NB4 (cell line): ENCODE results near the gene SLC6A6.

Experiments used
- DNase-seq: peaks from one replicate; pipeline ENCODE4 v3.0.0; 2010; ENCODE audit warnings: low read depth
- H3K4me3 ChIP-seq: one replicate; pipeline ENCODE4 v1.5.1; 2011; ENCODE audit warnings: mild to moderate bottlenecking, low read depth, low read length, moderate library complexity
- CTCF ChIP-seq: IDR thresholded peaks from one replicate; pipeline ENCODE4 v1.5.1; 2012; ENCODE audit warnings: low read depth, low read length
- MAX ChIP-seq: IDR thresholded peaks from 2 replicates; pipeline ENCODE4 v1.6.1; 2011; ENCODE audit warnings: low read depth, low read length
- MYC ChIP-seq: IDR thresholded peaks from 2 replicates; pipeline ENCODE4 v1.6.1; 2011; ENCODE audit warnings: low read depth, low read length
- POLR2A ChIP-seq: IDR thresholded peaks from 2 replicates; pipeline ENCODE4 v1.6.1; 2011; ENCODE audit warnings: mild to moderate bottlenecking; ENCODE audit not compliant: insufficient read length; ENCODE audit errors: extremely low read depth

Gene SLC6A6

DNA sequence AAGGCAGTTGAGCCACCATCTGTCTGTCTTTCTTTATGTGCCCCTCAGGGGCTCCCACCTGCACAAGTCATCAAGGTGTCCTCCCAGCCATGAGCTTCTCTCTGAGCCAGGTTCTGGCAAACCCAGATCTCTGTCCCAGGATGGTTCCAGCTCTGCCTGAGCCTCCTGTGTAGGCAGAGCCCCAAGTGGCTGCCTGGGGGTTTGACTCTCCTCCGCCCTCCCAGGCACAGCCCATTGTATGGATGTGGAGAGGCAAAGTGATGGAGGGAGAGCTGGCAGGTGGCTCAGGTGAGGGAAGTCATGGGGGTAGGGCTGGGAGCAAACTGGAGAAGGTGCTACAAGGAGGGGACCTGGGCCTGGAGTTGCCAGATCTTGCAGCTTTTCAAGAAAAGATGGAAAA, 80.9 kb downstream of the SLC6A6 start:
- H3K4me3 ChIP-seq, result no peak overlapping the region
- TF ChIP-seq MYC, result no peak
- TF ChIP-seq CTCF, result no peak
- no peak for TF ChIP-seq POLR2A
- TF ChIP-seq MAX, result no peak
- no peak for DNase-seq

GRCh38 chr3:14484741-14485140, 82.3 kb downstream of the SLC6A6 start:
- H3K4me3 ChIP-seq, result no peak overlapping the region
- no peak for DNase-seq
- TF ChIP-seq MAX (no peak), CTCF (no peak), POLR2A (no peak), MYC (no peak)

DNA sequence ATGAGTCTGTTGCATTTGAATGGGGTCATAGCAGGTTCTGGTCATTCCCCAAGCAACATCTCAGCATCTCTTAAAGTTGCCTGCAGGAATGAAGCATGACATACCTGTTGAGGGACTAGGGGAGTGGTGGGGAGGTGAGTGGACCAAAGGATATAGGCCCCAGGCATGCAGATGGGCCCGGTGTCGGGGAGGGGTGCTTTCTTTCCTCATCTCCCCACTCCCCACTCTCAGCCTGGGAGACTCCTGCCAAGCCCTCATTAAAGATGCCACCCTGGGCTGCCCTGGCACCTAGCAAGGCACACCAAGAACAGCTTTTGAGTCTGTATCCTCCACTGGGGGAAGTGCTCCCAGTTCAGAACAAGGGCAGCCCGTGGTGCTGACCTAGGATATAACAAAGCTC, 83.6 kb downstream of the SLC6A6 start:
- DNase-seq, result no peak
- H3K4me3 ChIP-seq, result no peak overlapping the region
- TF ChIP-seq CTCF (no peak), MYC (no peak), POLR2A (no peak), MAX (no peak)

- H3K4me3 ChIP-seq, result no peak overlapping the region
- DNase-seq, result no peak
- TF ChIP-seq CTCF (no peak), MYC (no peak), POLR2A (no peak), MAX (no peak)
Observed at GRCh38 chr3:14486460-14486859, 84.1 kb downstream of the SLC6A6 start.

- DNase-seq, result no peak
- no peak for TF ChIP-seq MYC
- TF ChIP-seq MAX, result no peak
- no peak for TF ChIP-seq POLR2A
- no peak for TF ChIP-seq CTCF
- no peak overlapping the region for H3K4me3 ChIP-seq
Observed at GRCh38 chr3:14487086-14487485, 84.7 kb downstream of the SLC6A6 start.

- TF ChIP-seq MAX (no peak), MYC (no peak), CTCF (no peak), POLR2A (no peak)
- no peak overlapping the region for H3K4me3 ChIP-seq
- no peak for DNase-seq
Observed at GRCh38 chr3:14487821-14488220, 85.4 kb downstream of the SLC6A6 start.
